Esophagus muscularis mucosa (tissue), 4 donors: Measurements from ENCODE around the gene GZMH.

Source experiments
- EP300 ChIP-seq: sonication (generic); formaldehyde crosslinking; IDR thresholded peaks from one replicate; pipeline ENCODE4 v1.6.1; 2017; ENCODE audit warnings: antibody characterized with exemption
- POLR2A ChIP-seq: fragments of 450-650 bp; IDR thresholded peaks from one replicate; pipeline ENCODE4 v1.6.1; 2017; ENCODE audit warnings: antibody characterized with exemption, moderate library complexity, mild to moderate bottlenecking, low read depth
- POLR2AphosphoS5 ChIP-seq, 2 donors: sonication (generic); formaldehyde crosslinking; IDR thresholded peaks; one replicate each; pipeline ENCODE4 v1.6.1; 2017; ENCODE audit warnings: antibody characterized with exemption in 2 of 2
- TF ChIP-seq, protein P1 (sequence below), 3 experiments: fragments of 200-600 bp in 2 of 3; fragments of 450-650 bp in 1 of 3; sonication (generic) in 2 of 3; IDR thresholded peaks; one replicate each; pipeline ENCODE4 v1.5.1; 2017 to 2019; ENCODE audit warnings: antibody characterized with exemption in 3 of 3, mild to moderate bottlenecking in 2 of 3, moderate library complexity in 1 of 3

DNA sequence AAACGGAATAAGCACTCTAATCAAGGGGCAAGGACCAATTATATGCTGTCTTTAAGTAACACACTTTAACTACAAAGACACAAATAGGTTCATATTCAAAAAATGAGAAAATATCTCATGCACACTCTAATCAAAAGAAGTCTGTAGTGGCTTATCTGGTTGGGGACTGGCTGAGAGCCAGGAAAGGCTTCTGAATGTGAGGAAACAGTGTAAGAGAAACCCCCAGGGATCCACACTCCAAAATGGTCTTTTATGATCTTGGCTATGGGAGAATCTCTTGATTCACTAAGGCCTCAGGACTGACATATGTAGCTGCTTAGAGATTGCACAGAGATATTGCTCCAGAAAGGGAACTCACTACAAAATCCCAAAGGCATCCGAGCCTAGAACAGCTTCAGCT, 43.7 kb downstream of the GZMH start:
- TF ChIP-seq, protein P1, sequence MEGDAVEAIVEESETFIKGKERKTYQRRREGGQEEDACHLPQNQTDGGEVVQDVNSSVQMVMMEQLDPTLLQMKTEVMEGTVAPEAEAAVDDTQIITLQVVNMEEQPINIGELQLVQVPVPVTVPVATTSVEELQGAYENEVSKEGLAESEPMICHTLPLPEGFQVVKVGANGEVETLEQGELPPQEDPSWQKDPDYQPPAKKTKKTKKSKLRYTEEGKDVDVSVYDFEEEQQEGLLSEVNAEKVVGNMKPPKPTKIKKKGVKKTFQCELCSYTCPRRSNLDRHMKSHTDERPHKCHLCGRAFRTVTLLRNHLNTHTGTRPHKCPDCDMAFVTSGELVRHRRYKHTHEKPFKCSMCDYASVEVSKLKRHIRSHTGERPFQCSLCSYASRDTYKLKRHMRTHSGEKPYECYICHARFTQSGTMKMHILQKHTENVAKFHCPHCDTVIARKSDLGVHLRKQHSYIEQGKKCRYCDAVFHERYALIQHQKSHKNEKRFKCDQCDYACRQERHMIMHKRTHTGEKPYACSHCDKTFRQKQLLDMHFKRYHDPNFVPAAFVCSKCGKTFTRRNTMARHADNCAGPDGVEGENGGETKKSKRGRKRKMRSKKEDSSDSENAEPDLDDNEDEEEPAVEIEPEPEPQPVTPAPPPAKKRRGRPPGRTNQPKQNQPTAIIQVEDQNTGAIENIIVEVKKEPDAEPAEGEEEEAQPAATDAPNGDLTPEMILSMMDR (IDR thresholded peaks at IDR 0.05): no peak
- no peak for TF ChIP-seq POLR2A
- TF ChIP-seq POLR2AphosphoS5 (IDR thresholded peaks at IDR 0.05): no peak
- TF ChIP-seq EP300: no peak
